CD1c-positive myeloid dendritic cell (primary cell): ENCODE data around the gene GOLGA6C.
"Not testable (repeated sequence)": the region's sequence is repeated elsewhere in the genome, so short reads cannot be mapped to it uniquely, and the experiment has no call there.

Experiments
- DNase-seq: peaks from one replicate; pipeline ENCODE4 v3.0.0-alpha.2; 2016; ENCODE audit errors: extremely low spot score

Gene GOLGA6C

GRCh38 chr15:75314552-75315290 is 56.6 kb downstream of the GOLGA6C start:
- no peak for DNase-seq

GRCh38 chr15:75319231-75319897 is 61.2 kb downstream of the GOLGA6C start:
- not testable (repeated sequence) for DNase-seq
